COLO829 (cell line): ENCODE measurements around the gene HDAC4.

Experiments
- DNase-seq: peaks from one replicate; pipeline ENCODE4 v3.0.0; 2012; ENCODE audit warnings: low spot score

Gene HDAC4

GRCh38 chr2:239348563-239349452 is 52.0 kb downstream of the HDAC4 start:
- DNase-seq: no peak

GRCh38 chr2:239346676-239347075 is 54.1 kb downstream of the HDAC4 start:
- DNase-seq: no peak

GRCh38 chr2:239345251-239345650 is 55.6 kb downstream of the HDAC4 start:
- DNase-seq: no peak

- no peak for DNase-seq
Observed at GRCh38 chr2:239344857-239345216, 56.0 kb downstream of the HDAC4 start.

GRCh38 chr2:239343946-239344856 is 56.6 kb downstream of the HDAC4 start:
- DNase-seq: no peak

GRCh38 chr2:239343460-239343859 is 57.4 kb downstream of the HDAC4 start:
- no peak for DNase-seq

GRCh38 chr2:239341840-239342239 is 59.0 kb downstream of the HDAC4 start:
- DNase-seq: no peak

GRCh38 chr2:239341146-239341732 is 59.6 kb downstream of the HDAC4 start:
- no peak for DNase-seq

- no peak for DNase-seq
Observed at GRCh38 chr2:239339726-239340601, 60.9 kb downstream of the HDAC4 start.

- DNase-seq: no peak
Observed at GRCh38 chr2:239339241-239339640, 61.6 kb downstream of the HDAC4 start.

- no peak for DNase-seq
Observed at GRCh38 chr2:239337877-239338484, 62.8 kb downstream of the HDAC4 start.

- DNase-seq: no peak
Observed at GRCh38 chr2:239337122-239337876, 63.5 kb downstream of the HDAC4 start.

GRCh38 chr2:239331560-239331959 is 69.3 kb downstream of the HDAC4 start:
- DNase-seq: no peak

GRCh38 chr2:239330836-239331235 is 70.0 kb downstream of the HDAC4 start:
- no peak for DNase-seq

- no peak for DNase-seq
Observed at GRCh38 chr2:239329972-239330572, 70.7 kb downstream of the HDAC4 start.

GRCh38 chr2:239329284-239329971 is 71.4 kb downstream of the HDAC4 start:
- DNase-seq: no peak

- DNase-seq: no peak
Observed at GRCh38 chr2:239328351-239329191, 72.2 kb downstream of the HDAC4 start.
